ENCODE results near the gene CAST. TPM values are rescaled to one million over a fixed set of nuclear protein-coding genes. Genes with fewer than 3 reads are reported as not detected.
A peak's percentile ranks its signal among the peaks of the same experiment; 100 is the strongest.

Gene CAST
- total RNA-seq, 1 donor from 2014 or later: 272 TPM

GRCh38 chr5:96785326-96786109 lies 123.3 kb downstream of the CAST start:
- ATAC-seq (no peak), DNase-seq (no peak)
- Histone ChIP-seq H3K4me3 (no peak overlapping the region), H3K27me3 (ENCODE audit: low read depth) (no peaks in the 10 kb centered on the region), H3K9me3 (no peaks in the 10 kb centered on the region), H3K36me3 (peaks cover 87% of the 10 kb centered on the region), H3K4me1 (peaks cover 9% of the 10 kb centered on the region), H3K27ac (no peak overlapping the region)
- TF ChIP-seq, protein P1, sequence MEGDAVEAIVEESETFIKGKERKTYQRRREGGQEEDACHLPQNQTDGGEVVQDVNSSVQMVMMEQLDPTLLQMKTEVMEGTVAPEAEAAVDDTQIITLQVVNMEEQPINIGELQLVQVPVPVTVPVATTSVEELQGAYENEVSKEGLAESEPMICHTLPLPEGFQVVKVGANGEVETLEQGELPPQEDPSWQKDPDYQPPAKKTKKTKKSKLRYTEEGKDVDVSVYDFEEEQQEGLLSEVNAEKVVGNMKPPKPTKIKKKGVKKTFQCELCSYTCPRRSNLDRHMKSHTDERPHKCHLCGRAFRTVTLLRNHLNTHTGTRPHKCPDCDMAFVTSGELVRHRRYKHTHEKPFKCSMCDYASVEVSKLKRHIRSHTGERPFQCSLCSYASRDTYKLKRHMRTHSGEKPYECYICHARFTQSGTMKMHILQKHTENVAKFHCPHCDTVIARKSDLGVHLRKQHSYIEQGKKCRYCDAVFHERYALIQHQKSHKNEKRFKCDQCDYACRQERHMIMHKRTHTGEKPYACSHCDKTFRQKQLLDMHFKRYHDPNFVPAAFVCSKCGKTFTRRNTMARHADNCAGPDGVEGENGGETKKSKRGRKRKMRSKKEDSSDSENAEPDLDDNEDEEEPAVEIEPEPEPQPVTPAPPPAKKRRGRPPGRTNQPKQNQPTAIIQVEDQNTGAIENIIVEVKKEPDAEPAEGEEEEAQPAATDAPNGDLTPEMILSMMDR (IDR thresholded peaks at IDR 0.05): no peak
- intact Hi-C loops (cut with DNase I): no loop called here

DNA sequence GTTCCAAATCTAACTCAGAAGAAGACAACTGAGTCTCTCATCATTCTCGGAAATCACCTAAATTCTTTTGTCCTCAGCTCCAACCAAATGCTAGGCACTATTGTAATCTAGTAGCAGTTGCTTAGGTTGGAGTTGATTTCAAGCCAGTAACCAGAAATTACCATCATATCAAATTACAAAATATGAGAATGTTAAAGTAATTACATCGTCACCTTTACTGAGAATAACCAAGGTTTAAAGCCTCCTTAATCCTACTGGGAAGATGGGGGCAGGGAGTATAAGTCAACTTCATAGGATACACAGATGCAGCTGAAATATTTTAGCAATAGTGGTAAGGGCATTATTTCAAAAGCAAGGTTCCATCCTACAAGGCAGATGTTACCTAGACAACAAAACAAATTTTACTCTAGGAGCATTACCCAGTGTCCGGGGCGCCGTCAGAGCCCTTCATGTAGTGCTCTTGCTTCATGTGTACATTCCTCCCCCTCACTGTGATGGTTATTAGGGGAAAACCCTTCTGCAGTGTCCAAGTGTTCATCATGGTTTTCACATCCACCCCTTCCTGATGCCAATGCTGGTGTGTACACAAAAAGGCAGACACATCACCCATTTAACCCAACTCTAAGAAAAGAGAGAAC lies 126.1 kb downstream of the CAST start:
- Histone ChIP-seq H3K4me3 (no peak overlapping the region), H3K27me3 (ENCODE audit: low read depth) (no peaks in the 10 kb centered on the region), H3K27ac (no peak overlapping the region), H3K9me3 (no peaks in the 10 kb centered on the region), H3K36me3 (peaks cover 87% of the 10 kb centered on the region), H3K4me1 (no peaks in the 10 kb centered on the region)
- TF ChIP-seq, protein P1 (IDR thresholded peaks at IDR 0.05): no peak
- DNase-seq (no peak), ATAC-seq (peak; percentile 61 to 66)
- intact Hi-C loops (cut with DNase I): no loop called here

DNA sequence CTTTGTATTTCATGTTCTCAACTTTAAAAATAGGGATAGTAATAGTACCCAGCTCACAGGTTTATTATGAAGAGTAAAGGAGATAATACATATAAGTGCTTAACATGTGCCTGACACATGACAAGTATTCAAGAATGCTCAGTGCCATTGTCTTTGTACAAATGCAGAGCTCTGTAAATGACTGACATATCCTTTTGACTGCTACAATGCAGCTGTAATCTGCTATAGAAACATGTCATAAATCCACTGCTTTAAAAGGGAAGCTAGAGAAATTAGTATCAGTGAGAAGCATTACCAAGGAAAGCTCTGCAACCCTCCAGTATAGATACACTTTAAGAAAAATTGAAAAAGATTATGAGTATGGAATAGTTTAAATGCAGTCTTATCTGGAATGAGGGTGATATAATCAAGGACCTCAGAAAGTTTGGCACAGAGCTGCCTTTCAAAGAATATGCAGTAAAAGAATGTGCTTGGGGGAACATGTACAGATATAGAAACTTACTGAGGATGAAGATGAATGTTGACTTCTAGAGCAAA lies 127.7 kb downstream of the CAST start:
- H3K4me3 ChIP-seq: no peak overlapping the region
- H3K4me1 ChIP-seq: no peaks in the 10 kb centered on the region
- H3K9me3 ChIP-seq: no peaks in the 10 kb centered on the region
- H3K27ac ChIP-seq: no peak overlapping the region
- DNase-seq (no peak), ATAC-seq (no peak)
- intact Hi-C loops (cut with DNase I): no loop called here
- peaks cover 90% of the 10 kb centered on the region for H3K36me3 ChIP-seq
- H3K27me3 ChIP-seq (ENCODE audit: low read depth): no peaks in the 10 kb centered on the region
- TF ChIP-seq, protein P1 (IDR thresholded peaks at IDR 0.05): no peak

GRCh38 chr5:96790961-96791504 lies 128.9 kb downstream of the CAST start:
- ATAC-seq: peak; percentile 64 to 66
- no peaks in the 10 kb centered on the region for H3K9me3 ChIP-seq
- DNase-seq: no peak
- H3K4me3 ChIP-seq: no peak overlapping the region
- peaks cover 90% of the 10 kb centered on the region for H3K36me3 ChIP-seq
- H3K27ac ChIP-seq: no peak overlapping the region
- H3K4me1 ChIP-seq: no peaks in the 10 kb centered on the region
- intact Hi-C loops (cut with DNase I): no loop called here
- no peaks in the 10 kb centered on the region for H3K27me3 ChIP-seq (ENCODE audit: low read depth)
- TF ChIP-seq, protein P1 (IDR thresholded peaks at IDR 0.05): no peak

- no peaks in the 10 kb centered on the region for H3K9me3 ChIP-seq
- TF ChIP-seq, protein P1 (IDR thresholded peaks at IDR 0.05): no peak
- no peak for DNase-seq
- peaks cover 99% of the 10 kb centered on the region for H3K36me3 ChIP-seq
- H3K27ac ChIP-seq: no peak overlapping the region
- H3K27me3 ChIP-seq (ENCODE audit: low read depth): no peaks in the 10 kb centered on the region
- ATAC-seq: no peak
- H3K4me1 ChIP-seq: no peaks in the 10 kb centered on the region
- H3K4me3 ChIP-seq: no peak overlapping the region
- intact Hi-C loops (cut with DNase I): no loop called here
Measured at GRCh38 chr5:96794757-96795156, 132.6 kb downstream of the CAST start.
